OCI-LY3 (cell line): ENCODE measurements around the gene GRXCR2.

Experiments
- H2AFZ ChIP-seq: fragments of 200-600, 300-600 bp; shearing (Covaris generic); 2 replicates; pipeline ENCODE4 v1.6.0; 2014; ENCODE audit warnings: antibody characterized with exemption, low read depth, low read length
- H3K27ac ChIP-seq: fragments of 200-600, 300-600 bp; sonication (generic); 2 replicates; pipeline ENCODE4 v1.5.1; 2014; ENCODE audit warnings: mild to moderate bottlenecking, low read length, moderate library complexity, mixed read lengths
- H3K27me3 ChIP-seq: fragments of 200-600, 300-600 bp; sonication (generic); 2 replicates; pipeline ENCODE4 v1.6.1; 2014; ENCODE audit warnings: low read depth, low read length, mixed read lengths
- H3K36me3 ChIP-seq: fragments of 200-600, 300-600 bp; sonication (generic); replicated peaks from 2 replicates; pipeline ENCODE3; 2014; ENCODE audit warnings: low read depth, low read length, mixed read lengths
- H3K4me1 ChIP-seq: fragments of 300-600, 200-600 bp; sonication (generic); 2 replicates; pipeline ENCODE4 v1.6.1; 2014; ENCODE audit warnings: low read length, mixed read lengths
- H3K4me2 ChIP-seq: fragments of 200-600, 300-600 bp; sonication (generic); 2 replicates; pipeline ENCODE4 v1.6.1; 2014; ENCODE audit warnings: low read length, mixed read lengths
- H3K4me3 ChIP-seq: fragments of 300-600, 200-600 bp; sonication (generic); 2 replicates; pipeline ENCODE4 v1.5.1; 2014; ENCODE audit warnings: antibody characterized with exemption, mild to moderate bottlenecking, low read length, moderate library complexity
- H3K79me2 ChIP-seq: fragments of 300-600, 200-600 bp; shearing (Covaris generic); 2 replicates; pipeline ENCODE4 v1.6.1; 2014; ENCODE audit warnings: mild to moderate bottlenecking, low read length, mixed read lengths
- H3K9ac ChIP-seq: fragments of 300-600, 200-600 bp; shearing (Covaris generic); 2 replicates; pipeline ENCODE4 v1.6.0; 2014; ENCODE audit warnings: mild to moderate bottlenecking, low read length, moderate library complexity
- H3K9me3 ChIP-seq: fragments of 200-600, 300-600 bp; shearing (Covaris generic); 2 replicates; pipeline ENCODE4 v1.6.1; 2014; ENCODE audit warnings: low read length, mixed read lengths; ENCODE audit not compliant: insufficient read depth
- H4K20me1 ChIP-seq: fragments of 200-600, 300-600 bp; sonication (generic); 2 replicates; pipeline ENCODE4 v1.6.1; 2016; ENCODE audit warnings: low read length, mixed read lengths; ENCODE audit not compliant: insufficient read depth
- EZH2phosphoT487 ChIP-seq: fragments of 200-600 bp; shearing (Covaris generic); IDR thresholded peaks from 2 replicates; pipeline ENCODE4 v1.6.1; 2018; ENCODE audit warnings: antibody characterized with exemption, mixed run types, low read depth
- TF ChIP-seq, protein P1 (sequence below): fragments of 200-600, 300-600 bp; sonication (generic); IDR thresholded peaks from 2 replicates; pipeline ENCODE4 v1.5.1; 2014; ENCODE audit warnings: antibody characterized with exemption, low read length, low read depth

Gene GRXCR2

GRCh38 chr5:145913701-145914100 lies 40.9 kb upstream of the GRXCR2 start:
- no peaks in the 10 kb centered on the region for H3K9me3 ChIP-seq
- H3K4me3 ChIP-seq, result no peak overlapping the region
- H3K4me2 ChIP-seq, result no peak overlapping the region
- no peaks in the 10 kb centered on the region for H3K36me3 ChIP-seq
- H3K27ac ChIP-seq, result no peak overlapping the region
- no peak overlapping the region for H3K9ac ChIP-seq
- TF ChIP-seq, protein P1, sequence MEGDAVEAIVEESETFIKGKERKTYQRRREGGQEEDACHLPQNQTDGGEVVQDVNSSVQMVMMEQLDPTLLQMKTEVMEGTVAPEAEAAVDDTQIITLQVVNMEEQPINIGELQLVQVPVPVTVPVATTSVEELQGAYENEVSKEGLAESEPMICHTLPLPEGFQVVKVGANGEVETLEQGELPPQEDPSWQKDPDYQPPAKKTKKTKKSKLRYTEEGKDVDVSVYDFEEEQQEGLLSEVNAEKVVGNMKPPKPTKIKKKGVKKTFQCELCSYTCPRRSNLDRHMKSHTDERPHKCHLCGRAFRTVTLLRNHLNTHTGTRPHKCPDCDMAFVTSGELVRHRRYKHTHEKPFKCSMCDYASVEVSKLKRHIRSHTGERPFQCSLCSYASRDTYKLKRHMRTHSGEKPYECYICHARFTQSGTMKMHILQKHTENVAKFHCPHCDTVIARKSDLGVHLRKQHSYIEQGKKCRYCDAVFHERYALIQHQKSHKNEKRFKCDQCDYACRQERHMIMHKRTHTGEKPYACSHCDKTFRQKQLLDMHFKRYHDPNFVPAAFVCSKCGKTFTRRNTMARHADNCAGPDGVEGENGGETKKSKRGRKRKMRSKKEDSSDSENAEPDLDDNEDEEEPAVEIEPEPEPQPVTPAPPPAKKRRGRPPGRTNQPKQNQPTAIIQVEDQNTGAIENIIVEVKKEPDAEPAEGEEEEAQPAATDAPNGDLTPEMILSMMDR, result no peak
- TF ChIP-seq EZH2phosphoT487, result no peak
- H4K20me1 ChIP-seq, result no peaks in the 10 kb centered on the region
- H2AFZ ChIP-seq, result no peak overlapping the region
- peaks cover 9% of the 10 kb centered on the region; the same call in 1 of the 2 replicates for H3K27me3 ChIP-seq
- no peaks in the 10 kb centered on the region for H3K4me1 ChIP-seq
- H3K79me2 ChIP-seq, result no peaks in the 10 kb centered on the region

- Histone ChIP-seq H4K20me1 (no peaks in the 10 kb centered on the region), H3K9me3 (no peaks in the 10 kb centered on the region), H3K4me3 (no peak overlapping the region), H3K4me1 (no peaks in the 10 kb centered on the region), H3K9ac (no peak overlapping the region), H3K36me3 (no peaks in the 10 kb centered on the region), H3K27ac (no peak overlapping the region), H3K4me2 (no peak overlapping the region), H3K27me3 (peaks cover 9% of the 10 kb centered on the region; the same call in 1 of the 2 replicates), H3K79me2 (no peaks in the 10 kb centered on the region), H2AFZ (no peak overlapping the region)
- TF ChIP-seq, protein P1, result no peak
- no peak for TF ChIP-seq EZH2phosphoT487
Observed at GRCh38 chr5:145912594-145912993, 39.8 kb upstream of the GRXCR2 start.

DNA sequence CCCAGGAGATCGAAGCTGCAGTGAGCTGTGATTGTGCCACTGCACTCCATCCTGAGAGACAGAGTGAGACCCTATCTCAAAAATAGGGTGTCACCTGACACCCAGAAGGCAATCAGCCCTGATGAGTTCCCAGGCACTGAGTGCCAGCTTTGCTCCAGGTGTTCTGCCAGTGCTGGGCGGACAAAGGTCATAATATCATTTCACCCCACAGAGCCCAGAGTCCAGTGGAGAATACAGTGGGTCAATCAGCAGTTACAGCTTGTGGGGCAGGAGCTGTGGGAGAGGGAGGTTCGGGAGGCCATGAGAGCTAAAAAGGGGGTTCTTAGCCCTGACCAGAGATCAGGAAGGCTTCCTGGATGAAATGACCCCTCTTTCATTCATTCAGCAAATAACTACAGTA lies 39.2 kb upstream of the GRXCR2 start:
- no peak overlapping the region for H2AFZ ChIP-seq
- H3K27ac ChIP-seq, result no peak overlapping the region
- no peak overlapping the region for H3K4me3 ChIP-seq
- no peaks in the 10 kb centered on the region for H3K36me3 ChIP-seq
- H3K27me3 ChIP-seq, result peaks cover 7% of the 10 kb centered on the region; the same call in 1 of the 2 replicates
- no peaks in the 10 kb centered on the region for H3K4me1 ChIP-seq
- H3K4me2 ChIP-seq, result no peak overlapping the region
- no peaks in the 10 kb centered on the region for H3K9me3 ChIP-seq
- H3K79me2 ChIP-seq, result no peaks in the 10 kb centered on the region
- no peak overlapping the region for H3K9ac ChIP-seq
- TF ChIP-seq EZH2phosphoT487, result no peak
- TF ChIP-seq, protein P1, result no peak
- H4K20me1 ChIP-seq, result no peaks in the 10 kb centered on the region

- Histone ChIP-seq H3K79me2 (no peaks in the 10 kb centered on the region), H2AFZ (no peak overlapping the region), H3K9me3 (no peaks in the 10 kb centered on the region), H3K9ac (no peak overlapping the region), H3K27me3 (peaks cover 7% of the 10 kb centered on the region; the same call in 1 of the 2 replicates), H3K4me3 (no peak overlapping the region), H4K20me1 (no peaks in the 10 kb centered on the region), H3K36me3 (no peaks in the 10 kb centered on the region), H3K27ac (no peak overlapping the region), H3K4me2 (no peak overlapping the region), H3K4me1 (no peaks in the 10 kb centered on the region)
- TF ChIP-seq, protein P1, result no peak
- TF ChIP-seq EZH2phosphoT487, result no peak
Observed at GRCh38 chr5:145911164-145911563, 38.4 kb upstream of the GRXCR2 start.
